GM06990 (cell line): ENCODE data around the gene FBXL17.

ENCODE experiments used
- DNase-seq: peaks from one replicate; pipeline ENCODE4 v3.0.0-alpha.2; 2011; ENCODE audit not compliant: insufficient read length; ENCODE audit errors: extremely low read depth
- H3K27me3 ChIP-seq: replicated peaks from 2 replicates; pipeline ENCODE4 v1.6.0; 2011; ENCODE audit warnings: low read length; ENCODE audit not compliant: control insufficient read depth, insufficient read depth
- H3K36me3 ChIP-seq: 2 replicates; pipeline ENCODE4 v1.5.1; 2011; ENCODE audit warnings: low read length; ENCODE audit not compliant: control insufficient read depth, insufficient read depth
- H3K4me3 ChIP-seq: replicated peaks from 2 replicates; pipeline ENCODE4 v1.5.1; 2011; ENCODE audit warnings: low read depth, mild to moderate bottlenecking, control low read depth, low read length
- TF ChIP-seq, protein P1 (sequence below): IDR thresholded peaks from 2 replicates; pipeline ENCODE4 v1.5.1; 2011; ENCODE audit warnings: low read length, control low read depth, mild to moderate bottlenecking, inconsistent platforms; ENCODE audit not compliant: insufficient read depth, poor library complexity, severe bottlenecking

The FBXL17 gene

DNA sequence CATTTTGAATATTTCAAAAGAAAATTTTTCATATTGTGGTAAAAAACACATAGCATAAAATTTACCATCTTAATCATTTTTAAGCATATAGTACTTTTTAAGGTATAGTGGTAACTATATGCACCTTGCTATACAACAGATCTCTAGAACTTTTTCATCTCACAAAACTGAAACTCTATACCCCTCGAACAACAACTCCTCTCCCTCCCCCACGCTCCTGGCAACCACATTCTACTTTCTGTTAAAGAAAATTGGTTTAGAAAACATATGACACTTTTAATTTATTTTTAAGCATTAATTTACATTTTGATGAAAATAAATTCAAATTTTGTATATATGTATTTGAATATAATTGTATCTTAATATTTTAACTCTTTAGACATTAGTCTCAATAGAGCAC is 563.9 kb downstream of the FBXL17 start:
- Histone ChIP-seq H3K36me3 (no peaks in the 10 kb centered on the region), H3K27me3 (no peaks in the 10 kb centered on the region; the same call in 1 of the 2 replicates), H3K4me3 (no peak overlapping the region)
- no peak for DNase-seq
- TF ChIP-seq, protein P1, sequence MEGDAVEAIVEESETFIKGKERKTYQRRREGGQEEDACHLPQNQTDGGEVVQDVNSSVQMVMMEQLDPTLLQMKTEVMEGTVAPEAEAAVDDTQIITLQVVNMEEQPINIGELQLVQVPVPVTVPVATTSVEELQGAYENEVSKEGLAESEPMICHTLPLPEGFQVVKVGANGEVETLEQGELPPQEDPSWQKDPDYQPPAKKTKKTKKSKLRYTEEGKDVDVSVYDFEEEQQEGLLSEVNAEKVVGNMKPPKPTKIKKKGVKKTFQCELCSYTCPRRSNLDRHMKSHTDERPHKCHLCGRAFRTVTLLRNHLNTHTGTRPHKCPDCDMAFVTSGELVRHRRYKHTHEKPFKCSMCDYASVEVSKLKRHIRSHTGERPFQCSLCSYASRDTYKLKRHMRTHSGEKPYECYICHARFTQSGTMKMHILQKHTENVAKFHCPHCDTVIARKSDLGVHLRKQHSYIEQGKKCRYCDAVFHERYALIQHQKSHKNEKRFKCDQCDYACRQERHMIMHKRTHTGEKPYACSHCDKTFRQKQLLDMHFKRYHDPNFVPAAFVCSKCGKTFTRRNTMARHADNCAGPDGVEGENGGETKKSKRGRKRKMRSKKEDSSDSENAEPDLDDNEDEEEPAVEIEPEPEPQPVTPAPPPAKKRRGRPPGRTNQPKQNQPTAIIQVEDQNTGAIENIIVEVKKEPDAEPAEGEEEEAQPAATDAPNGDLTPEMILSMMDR: no peak

DNA sequence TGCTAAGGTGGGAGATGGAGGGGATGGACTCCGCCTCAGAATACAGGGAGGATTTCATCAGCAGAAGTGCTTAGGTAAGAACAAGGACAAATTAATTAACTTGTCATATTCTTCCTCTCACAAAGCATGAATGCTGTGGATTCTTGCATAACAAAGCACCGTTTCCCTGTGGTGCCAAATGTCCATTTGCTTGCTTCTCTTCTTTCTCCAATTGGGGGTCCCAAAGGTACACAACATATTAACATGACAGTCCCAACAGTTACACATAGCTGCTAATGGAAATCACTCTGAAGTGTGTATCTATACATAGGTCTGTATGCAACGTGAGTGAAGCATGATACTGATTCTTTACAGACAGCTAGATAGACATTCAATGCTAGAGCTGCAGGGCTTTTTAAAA is 564.5 kb downstream of the FBXL17 start:
- Histone ChIP-seq H3K36me3 (no peaks in the 10 kb centered on the region), H3K4me3 (no peak overlapping the region), H3K27me3 (no peaks in the 10 kb centered on the region; the same call in 1 of the 2 replicates)
- TF ChIP-seq, protein P1: no peak
- DNase-seq: no peak

DNA sequence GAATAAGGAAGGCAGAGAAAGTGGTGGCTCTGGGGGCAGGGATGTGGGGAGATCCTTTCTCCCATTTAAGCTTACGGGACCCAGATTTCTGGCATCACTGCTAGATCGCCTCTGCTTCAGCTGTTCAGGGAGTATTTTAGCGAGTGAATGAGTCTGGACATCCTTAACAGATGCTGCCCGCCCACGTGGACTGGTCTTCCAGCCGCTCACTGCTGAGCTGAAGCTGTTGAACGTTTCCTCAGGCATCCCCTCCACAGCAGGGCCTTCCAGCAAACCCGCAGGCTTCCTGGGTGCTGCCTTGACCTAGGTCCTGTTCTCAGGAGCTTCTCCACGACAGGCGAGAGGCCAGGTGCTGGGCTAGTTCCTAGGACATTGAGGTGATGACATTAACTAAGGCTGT is 566.8 kb downstream of the FBXL17 start:
- H3K4me3 ChIP-seq: no peak overlapping the region
- H3K36me3 ChIP-seq: no peaks in the 10 kb centered on the region
- TF ChIP-seq, protein P1: no peak
- DNase-seq: no peak
- no peaks in the 10 kb centered on the region; the same call in 1 of the 2 replicates for H3K27me3 ChIP-seq

DNA sequence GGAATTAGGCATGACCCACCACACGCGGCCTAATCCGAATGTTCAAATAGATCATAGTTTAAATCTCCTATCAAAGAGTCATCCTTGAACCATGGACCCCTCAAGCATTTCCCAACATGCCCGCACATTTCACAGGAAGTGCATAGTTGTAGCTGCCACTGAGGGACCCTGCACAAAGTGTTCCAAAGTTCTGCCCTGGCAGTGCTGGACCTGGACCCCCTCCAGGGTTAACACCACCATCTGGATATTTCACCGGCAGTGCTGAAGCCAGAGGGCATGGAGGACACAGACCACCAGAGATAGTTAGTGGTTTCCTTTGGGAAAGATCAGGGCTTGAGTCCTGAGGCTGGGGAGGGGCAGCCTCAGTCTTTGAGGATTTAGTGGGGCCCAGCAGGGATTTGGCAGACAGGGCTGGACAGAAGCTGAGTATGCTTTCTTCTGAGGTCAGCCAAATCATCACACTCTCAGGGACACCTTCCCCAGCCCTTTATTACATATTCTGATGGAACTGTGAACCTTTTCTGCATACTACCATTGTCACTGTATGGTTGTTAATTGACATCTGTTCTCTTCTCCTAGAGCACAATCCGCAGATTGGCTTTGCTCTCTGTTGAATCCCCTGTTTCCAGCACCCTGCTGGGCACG is 567.6 kb downstream of the FBXL17 start:
- no peaks in the 10 kb centered on the region for H3K36me3 ChIP-seq
- H3K4me3 ChIP-seq: no peak overlapping the region
- no peak for DNase-seq
- TF ChIP-seq, protein P1: no peak
- H3K27me3 ChIP-seq: no peaks in the 10 kb centered on the region

DNA sequence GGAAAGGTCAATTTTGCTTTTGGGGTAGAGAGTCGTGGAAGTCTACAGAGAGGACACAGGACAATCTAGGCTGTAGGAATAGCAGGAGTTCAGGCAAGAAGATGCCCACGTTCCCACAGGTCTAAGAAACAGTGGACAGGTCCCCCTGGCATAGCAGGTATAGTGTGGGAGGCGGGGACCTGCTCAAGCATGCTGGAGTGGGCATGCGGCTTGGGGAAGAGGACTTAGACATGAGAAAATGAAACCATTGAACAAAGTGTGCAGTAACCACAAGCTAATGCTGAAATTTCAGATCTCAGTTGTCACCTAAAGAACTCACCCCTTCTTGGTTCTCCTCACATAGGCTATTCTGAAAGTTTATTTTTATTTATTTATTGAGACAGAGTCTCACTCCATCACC is 568.3 kb downstream of the FBXL17 start:
- peak; percentile 71 for DNase-seq
- no peaks in the 10 kb centered on the region for H3K36me3 ChIP-seq
- TF ChIP-seq, protein P1: no peak
- H3K27me3 ChIP-seq: no peaks in the 10 kb centered on the region
- H3K4me3 ChIP-seq: no peak overlapping the region
